GM23338 (cell line): ENCODE measurements around the gene SLC17A8.

Experiments used
- CTCF ChIP-seq, 2 experiments: fragments of 200-600 bp in 1 of 2; sonication (generic) in 1 of 2; conservative IDR thresholded peaks; 2 replicates each; pipeline versions ENCODE4 v1.5.1 to v1.6.1; 2016 to 2017; ENCODE audit warnings: antibody characterized with exemption in 2 of 2, low read depth in 2 of 2, mild to moderate bottlenecking in 2 of 2, moderate library complexity in 1 of 2
- ETS1 ChIP-seq: IDR thresholded peaks from 2 replicates; pipeline ENCODE4 v1.6.1; 2016; ENCODE audit warnings: antibody characterized with exemption
- EZH2 ChIP-seq: fragments of 200-600 bp; sonication (generic); IDR thresholded peaks from one replicate; pipeline ENCODE4 v1.8.0; 2017; ENCODE audit warnings: antibody characterized with exemption, mild to moderate bottlenecking, low read depth; ENCODE audit not compliant: unreplicated experiment
- JUNB ChIP-seq: IDR thresholded peaks from one replicate; pipeline ENCODE4 v1.6.1; 2016; ENCODE audit warnings: antibody characterized with exemption; ENCODE audit not compliant: unreplicated experiment
- POLR2AphosphoS5 ChIP-seq: IDR thresholded peaks from 2 replicates; pipeline ENCODE4 v1.6.1; 2016; ENCODE audit warnings: antibody characterized with exemption, low read depth
- TF ChIP-seq, protein P1 (sequence below): IDR thresholded peaks from one replicate; pipeline ENCODE4 v1.6.1; 2018; ENCODE audit warnings: antibody characterized with exemption; ENCODE audit not compliant: unreplicated experiment

GRCh38 chr12:100435957-100436356 is 79.1 kb downstream of the SLC17A8 start:
- TF ChIP-seq POLR2AphosphoS5 (no peak), CTCF (conservative IDR thresholded peaks at IDR 0.05; ENCODE audit: low read depth in 2 of 2) (no peak), EZH2 (no peak), ETS1 (no peak), JUNB (no peak)
- TF ChIP-seq, protein P1, sequence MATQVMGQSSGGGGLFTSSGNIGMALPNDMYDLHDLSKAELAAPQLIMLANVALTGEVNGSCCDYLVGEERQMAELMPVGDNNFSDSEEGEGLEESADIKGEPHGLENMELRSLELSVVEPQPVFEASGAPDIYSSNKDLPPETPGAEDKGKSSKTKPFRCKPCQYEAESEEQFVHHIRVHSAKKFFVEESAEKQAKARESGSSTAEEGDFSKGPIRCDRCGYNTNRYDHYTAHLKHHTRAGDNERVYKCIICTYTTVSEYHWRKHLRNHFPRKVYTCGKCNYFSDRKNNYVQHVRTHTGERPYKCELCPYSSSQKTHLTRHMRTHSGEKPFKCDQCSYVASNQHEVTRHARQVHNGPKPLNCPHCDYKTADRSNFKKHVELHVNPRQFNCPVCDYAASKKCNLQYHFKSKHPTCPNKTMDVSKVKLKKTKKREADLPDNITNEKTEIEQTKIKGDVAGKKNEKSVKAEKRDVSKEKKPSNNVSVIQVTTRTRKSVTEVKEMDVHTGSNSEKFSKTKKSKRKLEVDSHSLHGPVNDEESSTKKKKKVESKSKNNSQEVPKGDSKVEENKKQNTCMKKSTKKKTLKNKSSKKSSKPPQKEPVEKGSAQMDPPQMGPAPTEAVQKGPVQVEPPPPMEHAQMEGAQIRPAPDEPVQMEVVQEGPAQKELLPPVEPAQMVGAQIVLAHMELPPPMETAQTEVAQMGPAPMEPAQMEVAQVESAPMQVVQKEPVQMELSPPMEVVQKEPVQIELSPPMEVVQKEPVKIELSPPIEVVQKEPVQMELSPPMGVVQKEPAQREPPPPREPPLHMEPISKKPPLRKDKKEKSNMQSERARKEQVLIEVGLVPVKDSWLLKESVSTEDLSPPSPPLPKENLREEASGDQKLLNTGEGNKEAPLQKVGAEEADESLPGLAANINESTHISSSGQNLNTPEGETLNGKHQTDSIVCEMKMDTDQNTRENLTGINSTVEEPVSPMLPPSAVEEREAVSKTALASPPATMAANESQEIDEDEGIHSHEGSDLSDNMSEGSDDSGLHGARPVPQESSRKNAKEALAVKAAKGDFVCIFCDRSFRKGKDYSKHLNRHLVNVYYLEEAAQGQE = no peak
